Kasumi-1 (cell line): ENCODE measurements around the gene HOMEZ.
"Not testable (repeated sequence)": the region's sequence is repeated elsewhere in the genome, so short reads cannot be mapped to it uniquely, and the experiment has no call there.

Source experiments
- DNase-seq, 2 experiments: peaks; one replicate each; lab custom pipeline; 2025; lab: John Stamatoyannopoulos, UW

Gene HOMEZ

GRCh38 chr14:23286020-23286901, at the start of gene HOMEZ:
HOMEZ (minus strand) TSS chr14:23286132; CDS start chr14:23285952, 180 bp downstream.
- peak; percentile 97 for DNase-seq

GRCh38 chr14:23335623-23336022, 49.7 kb upstream of the HOMEZ start:
- no peak for DNase-seq

- peak; percentile 71 to 81 for DNase-seq
These were observed 42.2 kb upstream of the HOMEZ start for GRCh38 chr14:23327947-23328744.

- no peak for DNase-seq
These were observed 40.8 kb upstream of the HOMEZ start for GRCh38 chr14:23326491-23327332.

- DNase-seq, result not testable (repeated sequence)
These were observed 39.8 kb upstream of the HOMEZ start for GRCh38 chr14:23325746-23326145.

GRCh38 chr14:23324993-23325392, 39.1 kb upstream of the HOMEZ start:
- DNase-seq, result no peak

GRCh38 chr14:23324455-23324846, 38.5 kb upstream of the HOMEZ start:
- DNase-seq, result no peak

GRCh38 chr14:23323838-23324454, 38.0 kb upstream of the HOMEZ start:
- no peak for DNase-seq

GRCh38 chr14:23322568-23323517, 36.9 kb upstream of the HOMEZ start:
- no peak for DNase-seq

- DNase-seq, result peak; percentile 32 to 40
These were observed 35.9 kb upstream of the HOMEZ start for GRCh38 chr14:23321572-23322547.

- DNase-seq, result peak; percentile 99 to 100
These were observed 34.9 kb upstream of the HOMEZ start, which contains the start of gene PABPN1 for GRCh38 chr14:23320584-23321571. PABPN1 (plus strand) TSS chr14:23321457; CDS start chr14:23321470, 13 bp downstream.

- DNase-seq, result no peak
These were observed 34.0 kb upstream of the HOMEZ start for GRCh38 chr14:23319746-23320583.

GRCh38 chr14:23316300-23316699, 30.4 kb upstream of the HOMEZ start:
- no peak for DNase-seq

- DNase-seq, result no peak
These were observed 24.6 kb upstream of the HOMEZ start for GRCh38 chr14:23310546-23310945.

GRCh38 chr14:23308721-23309445, 23.0 kb upstream of the HOMEZ start:
- DNase-seq, result no peak
